HCT116 (cell line): ENCODE results near the gene ALDH3B1. TPM values are rescaled to one million over a fixed set of nuclear protein-coding genes. Genes with fewer than 3 reads are reported as not detected.

Source experiments
- ATAC-seq: fragments of 200-7000 bp; cut with Tn5 transposase; 2 replicates; pipeline ENCODE4 v1.9.1; 2020; ENCODE audit warnings: mild to moderate bottlenecking, moderate library complexity
- BruUV-seq: library from RNA; stranded (reverse); fragments of 400-500 nt; replicated peaks from 2 replicates; lab custom pipeline; 2021; lab: Mats Ljungman, UMichigan
- CTCF ChIA-PET: fragments of 300-600 bp; sonication (Branson Sonifier 250); formaldehyde crosslinking; loops from one replicate; lab custom pipeline; 2021; ENCODE audit warnings: antibody characterized with exemption; lab: Charles Lee
- POLR2A ChIA-PET: fragments of 300-600, 350-600 bp; sonication (Branson Sonifier 250); formaldehyde crosslinking; loops from one replicate; lab custom pipeline; 2021; ENCODE audit warnings: antibody characterized with exemption; lab: Charles Lee
- RAD21 ChIA-PET, 2 experiments: fragments of 300-600 bp; sonication (Branson Sonifier 250); formaldehyde crosslinking; loops; one replicate each; lab custom pipeline; 2023; ENCODE audit warnings: low total read pairs in 2 of 2; ENCODE audit not compliant: uncharacterized antibody in 2 of 2, unreplicated experiment in 2 of 2, low non-redundant PET in 1 of 2; lab: Charles Lee
- DNase-seq: peaks from one replicate; pipeline ENCODE4 v3.0.0-alpha.2; 2010; ENCODE audit warnings: low read depth, low spot score
- H2AFZ ChIP-seq: fragments of 200-600 bp; shearing (Covaris generic), sonication (generic); 2 replicates; pipeline ENCODE4 v1.6.1; 2017; ENCODE audit warnings: low read depth, mixed run types, mixed read lengths, antibody characterized with exemption, low read length; ENCODE audit not compliant: poor library complexity, severe bottlenecking
- H3K27ac ChIP-seq: 2 replicates; pipeline ENCODE4 v1.5.1; 2012; ENCODE audit warnings: low read depth, low read length
- H3K27me3 ChIP-seq: fragments of 200-600 bp; sonication (generic); 2 replicates; pipeline ENCODE4 v1.6.1; 2016; ENCODE audit warnings: mixed run types, low read length, mixed read lengths; ENCODE audit not compliant: insufficient read depth
- H3K36me3 ChIP-seq, 2 experiments: fragments of 200-500 bp in 1 of 2; fragments of 200-600 bp in 1 of 2; sonication (Bioruptor generic) in 1 of 2; sonication (generic) in 1 of 2; 2 replicates each; pipeline versions ENCODE4 v1.5.1 to v1.6.1; 2014 to 2016; ENCODE audit warnings: low read length in 2 of 2, inconsistent platforms in 1 of 2, mixed read lengths in 1 of 2, mixed run types in 1 of 2; ENCODE audit not compliant: insufficient read depth in 2 of 2, control insufficient read depth in 1 of 2
- H3K4me1 ChIP-seq, 2 experiments: fragments of 200-600 bp in 1 of 2; sonication (generic) in 1 of 2; 2 replicates each; pipeline versions ENCODE4 v1.5.1 to v1.6.1; 2012 to 2017; ENCODE audit warnings: low read length in 2 of 2, inconsistent platforms in 1 of 2, mild to moderate bottlenecking in 1 of 2, mixed read lengths in 1 of 2, mixed run types in 1 of 2, moderate library complexity in 1 of 2; ENCODE audit not compliant: insufficient read depth in 2 of 2, control insufficient read depth in 1 of 2
- H3K4me2 ChIP-seq: fragments of 200-600 bp; sonication (generic); 2 replicates; pipeline ENCODE4 v1.6.1; 2017; ENCODE audit warnings: mixed run types, low read length, mixed read lengths
- H3K4me3 ChIP-seq, 2 experiments: fragments of 200-600 bp in 1 of 2; sonication (generic) in 1 of 2; replicated peaks in 1 of 2; 2 replicates each; pipeline ENCODE4 v1.5.1; 2011 to 2016; ENCODE audit warnings: low read length in 2 of 2, control low read depth in 1 of 2, low read depth in 1 of 2, mild to moderate bottlenecking in 1 of 2, mixed read lengths in 1 of 2, mixed run types in 1 of 2
- H3K79me2 ChIP-seq: fragments of 200-600 bp; sonication (generic); 2 replicates; pipeline ENCODE4 v1.6.1; 2017; ENCODE audit warnings: mild to moderate bottlenecking, mixed run types, low read length, moderate library complexity, mixed read lengths; ENCODE audit not compliant: insufficient read depth
- H3K9ac ChIP-seq: fragments of 200-600 bp; sonication (generic); 2 replicates; pipeline ENCODE4 v1.6.1; 2016; ENCODE audit warnings: low read length, mixed read lengths
- H3K9me2 ChIP-seq: fragments of 200-600 bp; sonication (generic), shearing (Covaris generic); 2 replicates; pipeline ENCODE4 v1.6.1; 2017; ENCODE audit warnings: mixed run types, mild to moderate bottlenecking, moderate library complexity; ENCODE audit not compliant: insufficient read depth
- H3K9me3 ChIP-seq, 2 experiments: fragments of 200-500 bp in 1 of 2; fragments of 200-600 bp in 1 of 2; sonication (Bioruptor generic) in 1 of 2; sonication (generic) in 1 of 2; 2 replicates each; pipeline ENCODE4 v1.6.1; 2014 to 2017; ENCODE audit warnings: low read length in 2 of 2, mixed read lengths in 2 of 2, inconsistent platforms in 1 of 2, low read depth in 1 of 2, mild to moderate bottlenecking in 1 of 2, mixed run types in 1 of 2, moderate library complexity in 1 of 2; ENCODE audit not compliant: control insufficient read depth in 1 of 2, insufficient read depth in 1 of 2
- H4K20me1 ChIP-seq: fragments of 200-600 bp; sonication (generic), shearing (Covaris generic); 2 replicates; pipeline ENCODE4 v1.6.1; 2017; ENCODE audit warnings: mixed run types, mild to moderate bottlenecking, moderate library complexity; ENCODE audit not compliant: insufficient read depth
- CBX3 ChIP-seq: IDR thresholded peaks from 2 replicates; pipeline ENCODE4 v1.6.1; 2012; ENCODE audit warnings: low read depth
- CEBPB ChIP-seq: IDR thresholded peaks from 2 replicates; pipeline ENCODE4 v1.6.1; 2012; ENCODE audit warnings: low read depth
- CTCF ChIP-seq, 3 experiments: fragments of 200-600 bp in 1 of 3; sonication (generic) in 1 of 3; IDR thresholded peaks in 2 of 3; conservative IDR thresholded peaks in 1 of 3; 2 replicates each; pipeline ENCODE4 v1.5.1; 2012 to 2017; ENCODE audit warnings: low read depth in 2 of 3, low read length in 2 of 3, antibody characterized with exemption in 1 of 3, borderline replicate concordance in 1 of 3, control low read depth in 1 of 3, mild to moderate bottlenecking in 1 of 3, mixed read lengths in 1 of 3, mixed run types in 1 of 3, moderate library complexity in 1 of 3; ENCODE audit not compliant: insufficient read depth in 1 of 3
- ELF1 ChIP-seq: IDR thresholded peaks from 2 replicates; pipeline ENCODE4 v1.6.1; 2012; ENCODE audit warnings: low read depth, borderline replicate concordance
- EZH2 ChIP-seq: fragments of 200-600 bp; sonication (generic); IDR thresholded peaks from 2 replicates; pipeline ENCODE4 v1.6.1; 2017; ENCODE audit warnings: antibody characterized with exemption, mixed run types
- EZH2phosphoT487 ChIP-seq: fragments of 200-600 bp; IDR thresholded peaks from 2 replicates; pipeline ENCODE4 v1.6.1; 2018; ENCODE audit warnings: antibody characterized with exemption, borderline replicate concordance
- JUND ChIP-seq: IDR thresholded peaks from 2 replicates; pipeline ENCODE4 v1.6.1; 2012
- POLR2A ChIP-seq: IDR thresholded peaks from 2 replicates; pipeline ENCODE4 v1.7.0; 2011; ENCODE audit warnings: borderline replicate concordance; ENCODE audit not compliant: insufficient read depth, insufficient read length; ENCODE audit errors: extremely low read depth
- POLR2AphosphoS5 ChIP-seq: IDR thresholded peaks from 2 replicates; pipeline ENCODE4 v1.6.1; 2011; ENCODE audit warnings: mild to moderate bottlenecking, low read depth, low read length, moderate library complexity
- REST ChIP-seq: IDR thresholded peaks from 2 replicates; pipeline ENCODE4 v1.6.1; 2012; ENCODE audit warnings: low read depth
- YY1 ChIP-seq: IDR thresholded peaks from 2 replicates; pipeline ENCODE4 v1.6.1; 2011; ENCODE audit warnings: low read length, low read depth, moderate library complexity, mild to moderate bottlenecking; ENCODE audit not compliant: insufficient replicate concordance; ENCODE audit errors: extremely low read depth
- ZFX ChIP-seq: fragments of 450-650 bp; IDR thresholded peaks from 2 replicates; pipeline ENCODE4 v1.6.1; 2017
- intact Hi-C: fragments of 100-400 bp; cut with micrococcal nuclease; formaldehyde crosslinking; loops from 2 replicates; pipeline ENCODE4 v1.10.0; 2022
- total RNA-seq: library from RNA; stranded (reverse); gene quantifications from one replicate; pipeline ENCODE4 v1.2.1, GENCODE V29; 2021; ENCODE audit not compliant: unreplicated experiment

The ALDH3B1 gene
- total RNA-seq, 1 experiment from 2014 or later = 25.5 TPM

GRCh38 chr11:68039526-68040086, 29.5 kb downstream of the ALDH3B1 start:
- H4K20me1 ChIP-seq = no peaks in the 10 kb centered on the region

GRCh38 chr11:68040101-68040956, 30.2 kb downstream of the ALDH3B1 start:
- ATAC-seq (no peak), DNase-seq (no peak)
- ChIA-PET CTCF (no interaction called here), POLR2A (interaction anchor here (1.0 kb wide), 1 partner anchor 12 kb away, joined by 3 read pairs; no protein-coding TSS in a partner anchor), RAD21 (no interaction called here)
- H3K9me3 ChIP-seq = no peaks in the 10 kb centered on the region
- H3K27ac ChIP-seq = peak overlapping the region; percentile 31; the same call in 1 of the 2 replicates
- no peaks in the 10 kb centered on the region for H4K20me1 ChIP-seq
- no peak overlapping the region for H2AFZ ChIP-seq
- H3K9me2 ChIP-seq = no peaks in the 10 kb centered on the region
- peaks cover 21% of the 10 kb centered on the region for H3K79me2 ChIP-seq
- H3K4me2 ChIP-seq = peak overlapping the region; percentile 85
- peaks cover 9 to 23% of the 10 kb centered on the region in 2 experiments; a peak in 3 of 4 replicates for H3K4me1 ChIP-seq
- intact Hi-C loops = no loop called here
- H3K4me3 ChIP-seq = peak overlapping the region; percentile 82; a peak in 3 of 4 replicates
- H3K27me3 ChIP-seq = no peaks in the 10 kb centered on the region
- H3K36me3 ChIP-seq = peaks cover 0 to 6% of the 10 kb centered on the region in 2 experiments; a peak in 1 of 4 replicates
- peak overlapping the region; percentile 79 for H3K9ac ChIP-seq
- no TSS peak for BruUV-seq
- TF ChIP-seq CEBPB (no peak), ELF1 (no peak), EZH2 (no peak), POLR2A (no peak), EZH2phosphoT487 (no peak), ZFX (no peak), REST (no peak), CTCF (IDR thresholded peaks at IDR 0.05 in 2 of 3, conservative IDR thresholded peaks at IDR 0.05 in 1 of 3; ENCODE audit: borderline replicate concordance in 1 of 3, insufficient read depth in 1 of 3, low read depth in 2 of 3, low read length in 2 of 3) (no peak), POLR2AphosphoS5 (no peak), YY1 (no peak), CBX3 (no peak)

More at GRCh38 chr11:68039526-68040086, 29.5 kb downstream of the ALDH3B1 start:
- intact Hi-C loops = loop anchor here (10.0 kb wide), 1 partner anchor 85 kb away; the partner anchor contains the start of gene CHKA
- Histone ChIP-seq H3K27ac (peak overlapping the region; percentile 87; the same call in 1 of the 2 replicates), H3K9ac (peak overlapping the region; percentile 79), H2AFZ (no peak overlapping the region), H3K9me3 (no peaks in the 10 kb centered on the region), H3K4me2 (peak overlapping the region; percentile 85), H3K36me3 (peaks cover 0 to 6% of the 10 kb centered on the region in 2 experiments; a peak in 1 of 4 replicates), H3K4me3 (peak overlapping the region; percentile 82), H3K4me1 (peaks cover 9 to 23% of the 10 kb centered on the region in 2 experiments; a peak in 3 of 4 replicates), H3K79me2 (peaks cover 21% of the 10 kb centered on the region), H3K9me2 (no peaks in the 10 kb centered on the region), H3K27me3 (no peaks in the 10 kb centered on the region)
- no TSS peak for BruUV-seq
- TF ChIP-seq JUND = no peak
- no peak for ATAC-seq
- ChIA-PET CTCF (no interaction called here), POLR2A (interaction anchor here (1.0 kb wide), 1 partner anchor 11 kb away, joined by 3 read pairs; no protein-coding TSS in a partner anchor), RAD21 (no interaction called here)
- no peak for DNase-seq
